A549 (cell line): ENCODE measurements around the gene ZNF775.

Experiments
- CBX8 ChIP-seq: fragments of 200-600 bp; sonication (generic); IDR thresholded peaks from 2 replicates; pipeline ENCODE4 v1.6.1; 2016
- CEBPB ChIP-seq, 2 experiments: fragments of >200 bp in 1 of 2; sonication (Bioruptor Twin) in 1 of 2; formaldehyde crosslinking in 1 of 2; IDR thresholded peaks; 2 replicates each; pipeline ENCODE4 v1.6.1; 2012 to 2016
- CTCF ChIP-seq: fragments of >200 bp; sonication (Bioruptor Twin); formaldehyde crosslinking; IDR thresholded peaks from 3 replicates; pipeline ENCODE4 v1.5.1; 2016
- HDAC2 ChIP-seq: fragments of 200-600 bp; sonication (generic); IDR thresholded peaks from 2 replicates; pipeline ENCODE4 v1.6.1; 2016
- JUN ChIP-seq, 2 experiments: fragments of >200 bp; sonication (Bioruptor Twin); formaldehyde crosslinking; IDR thresholded peaks; 2 replicates in 1 of 2; 3 replicates in 1 of 2; pipeline ENCODE4 v1.6.1; 2016 to 2017
- JUNB ChIP-seq: fragments of >200 bp; sonication (Bioruptor Twin); formaldehyde crosslinking; IDR thresholded peaks from 2 replicates; pipeline ENCODE4 v1.6.1; 2016
- MAZ ChIP-seq: fragments of 150-350 bp; IDR thresholded peaks from 2 replicates; pipeline ENCODE4 v1.6.1; 2014; ENCODE audit warnings: antibody characterized with exemption, low read depth, low read length, borderline replicate concordance
- PBX3 ChIP-seq: IDR thresholded peaks from 2 replicates; pipeline ENCODE4 v1.6.1; 2012
- PHF8 ChIP-seq: fragments of 200-600 bp; sonication (generic); IDR thresholded peaks from 2 replicates; pipeline ENCODE4 v1.6.1; 2016; ENCODE audit warnings: low read depth, mild to moderate bottlenecking, antibody characterized with exemption, moderate library complexity, borderline replicate concordance
- RAD21 ChIP-seq, 2 experiments: fragments of >200 bp in 1 of 2; sonication (Bioruptor Twin) in 1 of 2; formaldehyde crosslinking in 1 of 2; IDR thresholded peaks in 1 of 2; conservative IDR thresholded peaks in 1 of 2; 2 replicates in 1 of 2; 3 replicates in 1 of 2; pipeline ENCODE4 v1.6.1; 2012 to 2018; ENCODE audit warnings: inconsistent platforms in 1 of 2
- REST ChIP-seq: fragments of 200-600 bp; sonication (generic); IDR thresholded peaks from 2 replicates; pipeline ENCODE4 v1.6.1; 2016; ENCODE audit warnings: antibody characterized with exemption, mild to moderate bottlenecking, moderate library complexity
- TF ChIP-seq, protein P1 (sequence below): fragments of 450-650 bp; IDR thresholded peaks from 2 replicates; pipeline ENCODE4 v1.6.1; 2014; ENCODE audit warnings: antibody characterized with exemption
- TF ChIP-seq, protein P2 (sequence below): IDR thresholded peaks from 2 replicates; pipeline ENCODE4 v1.6.1; 2012

DNA sequence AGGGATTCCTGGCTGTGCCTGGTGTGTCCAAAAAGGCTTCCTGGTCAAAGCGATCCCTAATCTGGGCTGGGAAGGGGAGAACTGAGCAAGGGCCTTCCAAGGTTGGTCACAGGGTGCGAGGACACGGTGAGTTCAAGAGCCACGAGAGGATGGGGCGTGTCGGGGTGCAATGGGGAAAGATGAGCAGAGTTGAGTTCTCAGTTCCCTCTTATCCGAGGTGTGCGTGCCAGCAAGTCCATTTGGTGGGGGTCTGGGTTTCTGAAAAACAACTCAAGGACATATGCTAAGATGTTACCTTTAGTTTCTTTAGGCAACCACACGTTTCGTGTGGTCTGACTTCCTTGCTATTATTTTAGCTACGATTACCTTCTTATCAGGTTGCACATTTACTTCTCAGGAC is 1.3 kb downstream of the ZNF775 start:
- TF ChIP-seq CTCF, result no peak
- TF ChIP-seq CEBPB (IDR thresholded peaks at IDR 0.05), result no peak
- TF ChIP-seq, protein P1, sequence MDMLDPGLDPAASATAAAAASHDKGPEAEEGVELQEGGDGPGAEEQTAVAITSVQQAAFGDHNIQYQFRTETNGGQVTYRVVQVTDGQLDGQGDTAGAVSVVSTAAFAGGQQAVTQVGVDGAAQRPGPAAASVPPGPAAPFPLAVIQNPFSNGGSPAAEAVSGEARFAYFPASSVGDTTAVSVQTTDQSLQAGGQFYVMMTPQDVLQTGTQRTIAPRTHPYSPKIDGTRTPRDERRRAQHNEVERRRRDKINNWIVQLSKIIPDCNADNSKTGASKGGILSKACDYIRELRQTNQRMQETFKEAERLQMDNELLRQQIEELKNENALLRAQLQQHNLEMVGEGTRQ, result no peak
- TF ChIP-seq, protein P2, sequence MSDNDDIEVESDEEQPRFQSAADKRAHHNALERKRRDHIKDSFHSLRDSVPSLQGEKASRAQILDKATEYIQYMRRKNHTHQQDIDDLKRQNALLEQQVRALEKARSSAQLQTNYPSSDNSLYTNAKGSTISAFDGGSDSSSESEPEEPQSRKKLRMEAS, result no peak
- TF ChIP-seq RAD21 (conservative IDR thresholded peaks at IDR 0.05 in 1 of 2, IDR thresholded peaks at IDR 0.05 in 1 of 2), result no peak
- TF ChIP-seq CBX8, result no peak
- TF ChIP-seq MAZ, result no peak
- TF ChIP-seq PHF8, result no peak
- TF ChIP-seq REST, result no peak
- TF ChIP-seq HDAC2, result no peak
- no peak for TF ChIP-seq JUNB
- TF ChIP-seq PBX3, result no peak
- no peak for TF ChIP-seq JUN (IDR thresholded peaks at IDR 0.05)
